ENCODE measurements around the gene CRACR2A. TPM values are rescaled to one million over a fixed set of nuclear protein-coding genes. Genes with fewer than 3 reads are reported as not detected.

CRACR2A gene
- total and polyA plus RNA-seq, 5 donors from 2014 or later, result 8.2 to 42.9 (median 12.0) TPM

GRCh38 chr12:3617565-3617964 lies 135.3 kb downstream of the CRACR2A start:
- DNase-seq (no peak), ATAC-seq (ENCODE audit: low read depth in 2 of 2) (no peak)
- H3K9me3 ChIP-seq (ENCODE audit: control insufficient read depth in 2 of 2, low read length in 2 of 2), result no peaks in the 10 kb centered on the region
- H3K4me1 ChIP-seq (ENCODE audit: control insufficient read depth, insufficient read depth, low read length, poor library complexity, severe bottlenecking), result no peaks in the 10 kb centered on the region
- Mint-ChIP-seq H3K4me3 (no peak overlapping the region), H3K36me3 (peaks cover 71% of the 10 kb centered on the region), H3K27me3 (no peaks in the 10 kb centered on the region), H3K9me3 (peaks cover 0 to 1% (median 0%) of the 10 kb centered on the region in 7 donors), H3K27ac (no peak overlapping the region), H3K4me1 (peaks cover 0 to 5% (median 2%) of the 10 kb centered on the region in 4 donors)
- H3K36me3 ChIP-seq (ENCODE audit: control insufficient read depth, insufficient read depth, low read length), result peaks cover 71% of the 10 kb centered on the region
- no peaks in the 10 kb centered on the region for H3K27me3 ChIP-seq (ENCODE audit: control insufficient read depth, insufficient read depth, low read length)
- no peak overlapping the region for H3K27ac ChIP-seq (ENCODE audit: insufficient read depth, low read length, poor library complexity, severe bottlenecking)
- no peak overlapping the region for H3K4me3 ChIP-seq (ENCODE audit: low read depth, low read length)

GRCh38 chr12:3615862-3616261 lies 137.0 kb downstream of the CRACR2A start:
- Mint-ChIP-seq H3K9me3 (peaks cover 0 to 5% (median 0%) of the 10 kb centered on the region in 7 donors), H3K4me1 (peaks cover 0 to 5% (median 2%) of the 10 kb centered on the region in 4 donors), H3K4me3 (no peak overlapping the region), H3K27ac (no peak overlapping the region), H3K27me3 (no peaks in the 10 kb centered on the region), H3K36me3 (peaks cover 70% of the 10 kb centered on the region)
- Histone ChIP-seq H3K4me1 (ENCODE audit: control insufficient read depth, insufficient read depth, low read length, poor library complexity, severe bottlenecking) (no peaks in the 10 kb centered on the region), H3K9me3 (ENCODE audit: control insufficient read depth in 2 of 2, low read length in 2 of 2) (no peaks in the 10 kb centered on the region), H3K27ac (ENCODE audit: insufficient read depth, low read length, poor library complexity, severe bottlenecking) (no peak overlapping the region), H3K4me3 (ENCODE audit: low read depth, low read length) (no peak overlapping the region), H3K36me3 (ENCODE audit: control insufficient read depth, insufficient read depth, low read length) (peaks cover 76% of the 10 kb centered on the region), H3K27me3 (ENCODE audit: control insufficient read depth, insufficient read depth, low read length) (no peaks in the 10 kb centered on the region)
- ATAC-seq (ENCODE audit: low read depth in 2 of 2) (no peak), DNase-seq (no peak)

DNA sequence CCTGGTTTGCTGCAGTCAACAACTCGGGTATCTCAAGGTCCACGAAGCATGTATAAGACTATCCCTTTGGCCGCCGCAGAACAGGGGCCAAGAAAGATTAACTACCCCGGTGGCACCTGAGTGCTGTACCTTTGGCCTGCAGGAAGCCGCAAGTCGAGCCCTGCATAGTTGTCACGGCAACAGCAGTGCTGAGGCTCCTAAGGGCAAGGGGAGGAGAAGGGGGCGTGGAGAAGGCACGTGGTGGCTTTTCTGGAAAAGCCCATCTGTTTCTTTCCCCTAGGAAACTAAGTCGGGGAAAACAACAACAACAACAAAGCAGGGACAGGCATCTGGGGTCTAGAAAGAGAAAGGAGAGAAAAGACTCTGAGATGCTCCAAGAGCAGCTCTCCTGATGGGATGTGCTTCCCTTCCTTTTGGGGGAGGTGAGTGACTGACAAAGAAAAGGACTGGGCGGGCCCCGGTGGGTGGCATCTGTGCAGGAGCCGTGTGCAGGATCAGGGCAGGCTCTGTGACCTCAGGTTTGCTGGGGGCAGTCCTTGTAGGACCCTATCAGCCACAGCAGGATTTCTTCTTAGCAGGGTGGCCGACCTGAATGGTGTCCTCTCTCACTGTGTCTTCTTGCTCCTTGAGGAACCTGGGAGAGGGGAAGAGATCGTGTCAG lies 138.0 kb downstream of the CRACR2A start:
- H3K27ac Mint-ChIP-seq, result peak overlapping the region in 1 of 3 donors; percentile 49
- no peaks in the 10 kb centered on the region for H3K27me3 Mint-ChIP-seq
- Histone ChIP-seq H3K36me3 (ENCODE audit: control insufficient read depth, insufficient read depth, low read length) (peaks cover 73% of the 10 kb centered on the region), H3K4me1 (ENCODE audit: control insufficient read depth, insufficient read depth, low read length, poor library complexity, severe bottlenecking) (no peaks in the 10 kb centered on the region), H3K27me3 (ENCODE audit: control insufficient read depth, insufficient read depth, low read length) (no peaks in the 10 kb centered on the region), H3K4me3 (ENCODE audit: low read depth, low read length) (no peak overlapping the region), H3K9me3 (ENCODE audit: control insufficient read depth in 2 of 2, low read length in 2 of 2) (no peaks in the 10 kb centered on the region), H3K27ac (ENCODE audit: insufficient read depth, low read length, poor library complexity, severe bottlenecking) (no peak overlapping the region)
- H3K36me3 Mint-ChIP-seq, result peaks cover 73% of the 10 kb centered on the region
- H3K4me1 Mint-ChIP-seq, result peaks cover 0 to 5% (median 0%) of the 10 kb centered on the region in 4 donors
- DNase-seq, result no peak
- no peak for ATAC-seq (ENCODE audit: low read depth in 2 of 2)
- H3K9me3 Mint-ChIP-seq, result peaks cover 0 to 5% (median 0%) of the 10 kb centered on the region in 7 donors
- no peak overlapping the region for H3K4me3 Mint-ChIP-seq

GRCh38 chr12:3613641-3614395 lies 139.1 kb downstream of the CRACR2A start:
- Histone ChIP-seq H3K4me1 (ENCODE audit: control insufficient read depth, insufficient read depth, low read length, poor library complexity, severe bottlenecking) (no peaks in the 10 kb centered on the region), H3K4me3 (ENCODE audit: low read depth, low read length) (no peak overlapping the region), H3K27me3 (ENCODE audit: control insufficient read depth, insufficient read depth, low read length) (no peaks in the 10 kb centered on the region), H3K27ac (ENCODE audit: insufficient read depth, low read length, poor library complexity, severe bottlenecking) (no peak overlapping the region), H3K9me3 (ENCODE audit: control insufficient read depth in 2 of 2, low read length in 2 of 2) (no peaks in the 10 kb centered on the region), H3K36me3 (ENCODE audit: control insufficient read depth, insufficient read depth, low read length) (peaks cover 70% of the 10 kb centered on the region)
- DNase-seq, result no peak
- H3K9me3 Mint-ChIP-seq, result peaks cover 0 to 12% (median 0%) of the 10 kb centered on the region in 7 donors
- no peak overlapping the region for H3K4me3 Mint-ChIP-seq
- no peaks in the 10 kb centered on the region for H3K27me3 Mint-ChIP-seq
- peaks cover 81% of the 10 kb centered on the region for H3K36me3 Mint-ChIP-seq
- no peak for ATAC-seq (ENCODE audit: low read depth in 2 of 2)
- peaks cover 0 to 5% (median 4%) of the 10 kb centered on the region in 4 donors for H3K4me1 Mint-ChIP-seq
- H3K27ac Mint-ChIP-seq, result no peak overlapping the region

- peaks cover 0 to 12% (median 0%) of the 10 kb centered on the region in 7 donors for H3K9me3 Mint-ChIP-seq
- no peak overlapping the region for H3K4me3 Mint-ChIP-seq
- ATAC-seq (ENCODE audit: low read depth in 2 of 2) (no peak), DNase-seq (no peak)
- H3K36me3 Mint-ChIP-seq, result peaks cover 73% of the 10 kb centered on the region
- H3K4me1 Mint-ChIP-seq, result peaks cover 0 to 9% (median 5%) of the 10 kb centered on the region in 4 donors
- H3K27ac Mint-ChIP-seq, result peak overlapping the region in 2 of 3 donors; percentile 2 to 62
- no peaks in the 10 kb centered on the region for H3K27me3 Mint-ChIP-seq
- H3K27ac ChIP-seq (ENCODE audit: insufficient read depth, low read length, poor library complexity, severe bottlenecking), result no peak overlapping the region
- no peaks in the 10 kb centered on the region for H3K4me1 ChIP-seq (ENCODE audit: control insufficient read depth, insufficient read depth, low read length, poor library complexity, severe bottlenecking)
- H3K27me3 ChIP-seq (ENCODE audit: control insufficient read depth, insufficient read depth, low read length), result no peaks in the 10 kb centered on the region
- H3K4me3 ChIP-seq (ENCODE audit: low read depth, low read length), result no peak overlapping the region
- peaks cover 57% of the 10 kb centered on the region for H3K36me3 ChIP-seq (ENCODE audit: control insufficient read depth, insufficient read depth, low read length)
- no peaks in the 10 kb centered on the region for H3K9me3 ChIP-seq (ENCODE audit: control insufficient read depth in 2 of 2, low read length in 2 of 2)
Measured at GRCh38 chr12:3611860-3612703, 140.8 kb downstream of the CRACR2A start.

GRCh38 chr12:3607821-3608220 lies 145.1 kb downstream of the CRACR2A start:
- Histone ChIP-seq H3K27me3 (ENCODE audit: control insufficient read depth, insufficient read depth, low read length) (no peaks in the 10 kb centered on the region), H3K36me3 (ENCODE audit: control insufficient read depth, insufficient read depth, low read length) (peaks cover 20% of the 10 kb centered on the region), H3K27ac (ENCODE audit: insufficient read depth, low read length, poor library complexity, severe bottlenecking) (no peak overlapping the region), H3K4me3 (ENCODE audit: low read depth, low read length) (no peak overlapping the region), H3K9me3 (ENCODE audit: control insufficient read depth in 2 of 2, low read length in 2 of 2) (no peaks in the 10 kb centered on the region), H3K4me1 (ENCODE audit: control insufficient read depth, insufficient read depth, low read length, poor library complexity, severe bottlenecking) (no peaks in the 10 kb centered on the region)
- Mint-ChIP-seq H3K27me3 (peaks cover 7% of the 10 kb centered on the region), H3K27ac (no peak overlapping the region), H3K4me1 (peaks cover 0 to 9% (median 7%) of the 10 kb centered on the region in 4 donors), H3K36me3 (peaks cover 45% of the 10 kb centered on the region), H3K9me3 (peaks cover 0 to 12% (median 0%) of the 10 kb centered on the region in 7 donors), H3K4me3 (no peak overlapping the region)
- no peak for DNase-seq
- no peak for ATAC-seq (ENCODE audit: low read depth in 2 of 2)

- Histone ChIP-seq H3K9me3 (ENCODE audit: control insufficient read depth in 2 of 2, low read length in 2 of 2) (no peaks in the 10 kb centered on the region), H3K4me3 (ENCODE audit: low read depth, low read length) (no peak overlapping the region), H3K4me1 (ENCODE audit: control insufficient read depth, insufficient read depth, low read length, poor library complexity, severe bottlenecking) (no peaks in the 10 kb centered on the region), H3K36me3 (ENCODE audit: control insufficient read depth, insufficient read depth, low read length) (peaks cover 16% of the 10 kb centered on the region), H3K27ac (ENCODE audit: insufficient read depth, low read length, poor library complexity, severe bottlenecking) (no peak overlapping the region), H3K27me3 (ENCODE audit: control insufficient read depth, insufficient read depth, low read length) (no peaks in the 10 kb centered on the region)
- Mint-ChIP-seq H3K9me3 (peaks cover 0 to 12% (median 0%) of the 10 kb centered on the region in 7 donors), H3K4me1 (peaks cover 0 to 9% (median 7%) of the 10 kb centered on the region in 4 donors), H3K36me3 (peaks cover 43% of the 10 kb centered on the region), H3K27me3 (peaks cover 7% of the 10 kb centered on the region), H3K27ac (no peak overlapping the region), H3K4me3 (no peak overlapping the region)
- ATAC-seq (ENCODE audit: low read depth in 2 of 2), result no peak
- no peak for DNase-seq
Measured at GRCh38 chr12:3607039-3607720, 145.7 kb downstream of the CRACR2A start.

Data from CD4-positive, CD25-positive, alpha-beta regulatory T cell (primary cell).